IMR-90 (cell line): Measurements from ENCODE around the gene ATRNL1. TPM values are rescaled to one million over a fixed set of nuclear protein-coding genes. Genes with fewer than 3 reads are reported as not detected.

Experiments used
- ATAC-seq: fragments of 200-7000 bp; cut with Tn5 transposase; 2 replicates; pipeline ENCODE4 v1.9.1; 2020; ENCODE audit warnings: low read depth, mild to moderate bottlenecking, moderate library complexity
- BruUV-seq: library from RNA; stranded (reverse); fragments of 400-500 nt; replicated peaks from 2 replicates; lab custom pipeline; 2021; lab: Mats Ljungman, UMichigan
- CTCF ChIA-PET: fragments of 300-600 bp; formaldehyde crosslinking; extraction: SDS; loops from one replicate; lab custom pipeline; 2021; ENCODE audit warnings: antibody characterized with exemption; lab: Yijun Ruan, JAX
- POLR2A ChIA-PET: fragments of 300-600 bp; sonication (Branson Sonifier 250); formaldehyde crosslinking; loops from one replicate; lab custom pipeline; 2022; ENCODE audit warnings: antibody characterized with exemption; ENCODE audit not compliant: unreplicated experiment; lab: Charles Lee
- DNase-seq: peaks from one replicate; pipeline ENCODE4 v3.0.0; 2013
- H2AFZ ChIP-seq: replicated peaks from 2 replicates; pipeline ENCODE3; 2013; ENCODE audit warnings: low read length, mild to moderate bottlenecking; ENCODE audit not compliant: poor library complexity
- H2AK5ac ChIP-seq: 2 replicates; pipeline ENCODE4 v1.6.1; 2013; ENCODE audit warnings: low read depth, low read length, inconsistent platforms
- H2AK9ac ChIP-seq: replicated peaks from 2 replicates; pipeline ENCODE3; 2013; ENCODE audit warnings: mild to moderate bottlenecking, low read depth, low read length, moderate library complexity; ENCODE audit not compliant: poor library complexity
- H2BK120ac ChIP-seq: 2 replicates; pipeline ENCODE4 v1.6.1; 2013; ENCODE audit warnings: low read depth, low read length, inconsistent platforms
- H2BK15ac ChIP-seq: 3 replicates; pipeline ENCODE4 v1.6.1; 2013; ENCODE audit warnings: low read depth, low read length, inconsistent platforms
- H2BK20ac ChIP-seq: 2 replicates; pipeline ENCODE4 v1.6.1; 2013; ENCODE audit warnings: low read depth, mild to moderate bottlenecking, inconsistent platforms, low read length, moderate library complexity
- H2BK5ac ChIP-seq: 2 replicates; pipeline ENCODE4 v1.6.1; 2013; ENCODE audit warnings: mild to moderate bottlenecking, low read depth, low read length, inconsistent platforms; ENCODE audit not compliant: poor library complexity, severe bottlenecking
- H3K14ac ChIP-seq: replicated peaks from 2 replicates; pipeline ENCODE4 v1.6.1; 2013; ENCODE audit warnings: low read depth, low read length, inconsistent platforms
- H3K18ac ChIP-seq: 2 replicates; pipeline ENCODE4 v1.6.1; 2013; ENCODE audit warnings: low read depth, low read length, control low read depth
- H3K23ac ChIP-seq: 2 replicates; pipeline ENCODE4 v1.6.1; 2013; ENCODE audit warnings: low read depth, low read length, inconsistent platforms
- H3K27ac ChIP-seq: 2 replicates; pipeline ENCODE4 v1.5.1; 2013; ENCODE audit warnings: mild to moderate bottlenecking, control low read depth, low read length; ENCODE audit not compliant: insufficient read depth
- H3K27me3 ChIP-seq: 2 replicates; pipeline ENCODE4 v1.6.1; 2013; ENCODE audit warnings: low read length; ENCODE audit not compliant: control insufficient read depth, insufficient read depth
- H3K36me3 ChIP-seq: 2 replicates; pipeline ENCODE4 v1.6.1; 2013; ENCODE audit warnings: low read length, mixed read lengths; ENCODE audit not compliant: control insufficient read depth, insufficient read depth
- H3K4ac ChIP-seq: 2 replicates; pipeline ENCODE4 v1.6.1; 2013; ENCODE audit warnings: low read depth, low read length, inconsistent platforms
- H3K4me1 ChIP-seq: 2 replicates; pipeline ENCODE4 v1.6.1; 2013; ENCODE audit warnings: low read length, mixed read lengths; ENCODE audit not compliant: control insufficient read depth, insufficient read depth
- H3K4me2 ChIP-seq: 2 replicates; pipeline ENCODE4 v1.6.1; 2013; ENCODE audit warnings: low read depth, mild to moderate bottlenecking, control low read depth, low read length, moderate library complexity
- H3K4me3 ChIP-seq: 2 replicates; pipeline ENCODE4 v1.5.1; 2013; ENCODE audit warnings: low read depth, mild to moderate bottlenecking, control low read depth, low read length, moderate library complexity; ENCODE audit not compliant: insufficient read depth
- H3K56ac ChIP-seq: 2 replicates; pipeline ENCODE4 v1.6.1; 2013; ENCODE audit warnings: low read length, inconsistent platforms; ENCODE audit not compliant: insufficient read depth; ENCODE audit errors: extremely low read depth
- H3K79me1 ChIP-seq, 2 experiments: 2 replicates each; pipeline ENCODE4 v1.6.1; 2013; ENCODE audit warnings: low read length in 2 of 2, inconsistent platforms in 1 of 2, low read depth in 1 of 2
- H3K9ac ChIP-seq: 2 replicates; pipeline ENCODE4 v1.6.1; 2013; ENCODE audit warnings: low read depth, low read length, control low read depth
- H3K9me1 ChIP-seq: 2 replicates; pipeline ENCODE4 v1.6.1; 2013; ENCODE audit warnings: low read length, inconsistent platforms; ENCODE audit not compliant: insufficient read depth
- H3K9me3 ChIP-seq: 2 replicates; pipeline ENCODE4 v1.6.1; 2013; ENCODE audit warnings: low read length; ENCODE audit not compliant: control insufficient read depth, insufficient read depth
- H4K20me1 ChIP-seq: 2 replicates; pipeline ENCODE4 v1.6.1; 2013; ENCODE audit warnings: low read length, inconsistent platforms; ENCODE audit not compliant: insufficient read depth
- H4K5ac ChIP-seq: 2 replicates; pipeline ENCODE4 v1.6.1; 2013; ENCODE audit warnings: mild to moderate bottlenecking, low read depth, low read length, control low read depth
- H4K8ac ChIP-seq, 2 experiments: 2 replicates each; pipeline ENCODE4 v1.6.1; 2013; ENCODE audit warnings: low read depth in 2 of 2, low read length in 2 of 2, control low read depth in 1 of 2, inconsistent platforms in 1 of 2
- H4K91ac ChIP-seq: 2 replicates; pipeline ENCODE4 v1.6.1; 2013; ENCODE audit warnings: low read depth, low read length, inconsistent platforms; ENCODE audit not compliant: insufficient read depth
- ELK1 ChIP-seq: fragments of 150-350 bp; IDR thresholded peaks from 2 replicates; pipeline ENCODE4 v1.6.1; 2016; ENCODE audit warnings: low read depth, mild to moderate bottlenecking, low read length, moderate library complexity, borderline replicate concordance
- MAFK ChIP-seq: IDR thresholded peaks from 2 replicates; pipeline ENCODE4 v1.6.1; 2012; ENCODE audit warnings: low read depth, low read length, improper control_type of control experiment
- dilution Hi-C: fragments of 300-500 bp; cut with HindIII; formaldehyde crosslinking; loops from one replicate; pipeline ENCODE4 v1.14.3; 2018; ENCODE audit warnings: low sequenced_read_pairs; ENCODE audit not compliant: unreplicated experiment
- in situ Hi-C: fragments of 300-500 bp; cut with MboI; formaldehyde crosslinking; loops from 3 replicates; pipeline ENCODE4 v1.14.3; 2019; ENCODE audit warnings: low sequenced_read_pairs, inconsistent platforms, mixed read lengths
- intact Hi-C: fragments of 100-400 bp; cut with micrococcal nuclease; formaldehyde crosslinking; loops from 2 replicates; pipeline ENCODE4 v1.10.0; 2022
- polyA plus RNA-seq, 3 experiments: library from polyadenylated mRNA; depleted of rRNA; stranded (reverse); fragments of >200 nt; gene quantifications; 2 replicates each; pipeline ENCODE4 v1.2.3, GENCODE V29; 2012; ENCODE audit warnings: low replicate concordance in 1 of 3
- total RNA-seq: library from RNA; depleted of rRNA; stranded (reverse); fragments of >200 nt; gene quantifications from 2 replicates; pipeline ENCODE4 v1.2.3, GENCODE V29; 2012

The ATRNL1 gene
- total and polyA plus RNA-seq, 2 of the 4 experiments (the other 2 are of a cell fraction): 0.18 to 0.19 TPM

- in situ Hi-C loops: no loop called here
- CTCF ChIA-PET: no interaction called here
- no peak overlapping the region for H3K4ac ChIP-seq
Measured at GRCh38 chr10:115662422-115662821, 569.3 kb downstream of the ATRNL1 start.

More at GRCh38 chr10:115662422-115662821, 569.3 kb downstream of the ATRNL1 start:
- H3K9me3 ChIP-seq: no peaks in the 10 kb centered on the region
- no peaks in the 10 kb centered on the region for H3K4me1 ChIP-seq
- no peak overlapping the region for H3K56ac ChIP-seq
- POLR2A ChIA-PET: no interaction called here
- no peak overlapping the region for H3K27ac ChIP-seq
- H2BK20ac ChIP-seq: no peak overlapping the region
- H3K4me2 ChIP-seq: no peak overlapping the region
- no peaks in the 10 kb centered on the region for H3K36me3 ChIP-seq
- no peak overlapping the region for H2AK9ac ChIP-seq
- no peak overlapping the region for H2BK120ac ChIP-seq
- no peak overlapping the region for H3K23ac ChIP-seq
- H3K27me3 ChIP-seq: no peaks in the 10 kb centered on the region
- dilution Hi-C loops: no loop called here
- no peak overlapping the region for H2BK15ac ChIP-seq
- no peak for DNase-seq
- no peak overlapping the region for H2AFZ ChIP-seq
- H3K4me3 ChIP-seq: no peak overlapping the region
- BruUV-seq: no TSS peak
- no peak overlapping the region for H2BK5ac ChIP-seq
- intact Hi-C loops: no loop called here
- no peaks in the 10 kb centered on the region for H4K20me1 ChIP-seq
- H2AK5ac ChIP-seq: no peak overlapping the region
- no peaks in the 10 kb centered on the region for H3K79me1 ChIP-seq
- TF ChIP-seq ELK1 (no peak), MAFK (peak; percentile 76)
- H4K5ac ChIP-seq: no peak overlapping the region
- H3K9ac ChIP-seq: no peak overlapping the region
- no peaks in the 10 kb centered on the region for H3K9me1 ChIP-seq
- no peak overlapping the region for H4K91ac ChIP-seq
- no peak overlapping the region for H4K8ac ChIP-seq
- no peak overlapping the region for H3K18ac ChIP-seq
- no peak for ATAC-seq
- no peak overlapping the region for H3K14ac ChIP-seq
